Endothelial cell of hepatic sinusoid (primary cell): ENCODE results near the gene NKAPL.

ENCODE experiments used
- in situ Hi-C: cut with HindIII; loops from 2 replicates; pipeline ENCODE4 v1.10.0; 2017; ENCODE audit warnings: low sequenced_read_pairs

The NKAPL gene

DNA sequence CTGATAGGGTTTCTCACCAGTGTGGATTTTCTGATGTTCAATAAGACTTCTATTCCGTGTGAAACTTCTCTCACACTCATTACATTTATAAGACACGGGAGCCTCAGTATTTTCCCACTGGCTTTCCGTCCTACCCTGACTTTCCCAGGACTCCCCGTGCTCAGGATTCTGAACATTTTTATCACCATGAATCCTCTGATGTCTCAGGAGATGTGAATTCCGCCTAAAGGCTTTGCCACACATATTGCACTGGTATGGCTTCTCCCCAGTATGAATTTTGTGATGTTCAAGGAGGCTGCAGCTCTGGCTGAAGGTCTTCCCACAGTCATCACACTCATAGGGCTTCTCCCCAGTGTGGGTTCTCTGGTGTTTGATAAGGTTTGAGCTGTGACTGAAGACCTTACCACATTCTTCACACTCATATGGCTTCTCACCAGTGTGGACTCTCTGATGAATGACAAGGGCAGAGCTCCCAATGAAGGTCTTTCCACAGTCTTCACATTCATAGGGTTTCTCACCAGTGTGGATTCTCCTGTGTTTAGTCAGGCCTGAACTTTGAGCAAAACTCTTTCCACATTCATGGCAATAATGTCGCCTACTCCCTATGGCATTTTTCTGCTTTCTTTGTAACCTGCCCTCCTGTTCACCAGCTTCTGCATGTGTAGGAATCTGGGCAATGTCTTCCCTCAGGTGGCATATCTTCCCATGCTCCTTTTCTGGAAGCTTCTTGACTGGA lies 13.7 kb upstream of the NKAPL start:
- in situ Hi-C loops, result no loop called here

DNA sequence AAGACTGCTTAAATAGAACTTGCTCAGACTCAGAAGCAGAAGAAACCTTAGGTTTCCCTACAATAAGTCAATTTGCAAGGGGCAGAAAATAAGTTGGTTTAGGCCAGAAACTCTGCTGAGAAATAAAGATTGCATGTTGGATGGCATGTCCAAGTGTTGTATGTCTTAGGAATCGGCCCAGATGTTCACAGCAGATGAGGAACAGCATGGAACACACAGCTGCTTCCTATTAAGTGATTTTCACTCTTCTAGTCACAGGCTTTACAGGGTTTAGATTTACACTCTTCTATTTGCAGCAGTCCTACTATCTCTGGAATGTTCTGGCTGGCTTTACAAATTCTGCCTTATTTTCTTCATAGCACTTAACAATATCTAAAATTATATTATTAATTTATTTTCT lies 10.2 kb upstream of the NKAPL start:
- in situ Hi-C loops, result no loop called here

GRCh38 chr6:28250747-28251146 lies 8.3 kb upstream of the NKAPL start:
- in situ Hi-C loops, result loop anchor here (5.0 kb wide), 1 partner anchor 132 kb away; no protein-coding TSS in a partner anchor

- in situ Hi-C loops, result loop anchor here (5.0 kb wide), 1 partner anchor 131 kb away; no protein-coding TSS in a partner anchor
Measured at GRCh38 chr6:28251661-28252008, 7.5 kb upstream of the NKAPL start.

GRCh38 chr6:28252009-28252975 lies 6.8 kb upstream of the NKAPL start, which contains the start of gene ZKSCAN4:
ZKSCAN4 (minus strand) TSS chr6:28252269; CDS start chr6:28251980, 289 bp downstream.
- in situ Hi-C loops, result loop anchor here (5.0 kb wide), 1 partner anchor 130 kb away; no protein-coding TSS in a partner anchor

DNA sequence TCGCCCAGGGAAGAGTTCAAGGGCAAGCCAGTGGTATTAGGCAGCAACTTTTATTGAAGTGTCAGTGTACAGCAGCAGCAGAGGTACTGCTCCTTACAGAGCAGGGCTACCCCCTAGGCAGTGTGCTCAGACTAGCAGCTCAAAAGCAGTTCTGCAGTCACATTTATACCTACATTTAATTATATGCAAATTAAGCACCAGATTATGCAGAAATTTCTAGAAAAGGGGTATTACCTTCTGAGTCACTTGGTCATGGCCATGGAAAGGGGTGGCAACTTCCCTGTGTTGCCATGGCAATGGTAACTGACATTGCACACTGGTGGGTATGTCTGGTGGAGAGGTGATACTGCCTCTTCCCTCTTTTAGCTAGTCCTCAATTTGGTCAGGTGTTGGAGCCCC lies 5.0 kb upstream of the NKAPL start:
- in situ Hi-C loops, result loop anchor here (5.0 kb wide), 1 partner anchor 128 kb away; no protein-coding TSS in a partner anchor

GRCh38 chr6:28257042-28257441 lies 2.1 kb upstream of the NKAPL start:
- in situ Hi-C loops, result no loop called here

GRCh38 chr6:28263922-28264321 lies 4.8 kb downstream of the NKAPL start:
- in situ Hi-C loops, result no loop called here

DNA sequence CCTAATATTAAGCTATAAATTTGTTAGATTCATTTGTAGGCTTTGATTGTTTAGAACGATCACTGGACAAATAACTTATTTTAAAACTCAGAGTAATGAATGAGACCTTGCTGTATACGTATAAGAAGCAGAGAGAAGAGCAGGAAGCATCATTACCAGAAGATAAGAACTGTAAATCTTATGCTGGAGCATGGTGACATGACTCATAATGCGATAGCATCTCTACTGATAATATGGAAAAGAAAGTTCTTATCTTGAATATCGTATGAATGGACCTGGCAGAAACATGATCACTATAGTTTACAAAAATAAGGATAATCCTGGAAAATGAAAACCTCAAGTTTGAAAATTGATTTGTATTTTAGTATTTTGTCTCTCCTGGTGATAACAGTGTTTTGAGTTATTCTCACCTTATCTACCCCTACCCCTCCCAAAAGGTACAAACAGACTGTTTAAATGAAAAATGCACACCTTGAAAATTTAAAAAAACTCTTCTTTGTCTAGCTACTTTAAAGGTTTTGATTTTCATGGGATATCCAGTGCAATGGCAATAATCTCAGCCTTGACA lies 5.8 kb downstream of the NKAPL start:
- in situ Hi-C loops, result no loop called here

GRCh38 chr6:28266563-28266961 lies 7.5 kb downstream of the NKAPL start:
- in situ Hi-C loops, result no loop called here

- in situ Hi-C loops, result no loop called here
Measured at GRCh38 chr6:28266962-28267694, 8.0 kb downstream of the NKAPL start, which contains the start of gene ZSCAN26. ZSCAN26 (plus strand) TSS chr6:28267143; CDS start chr6:28271920, 4,777 bp downstream.

DNA sequence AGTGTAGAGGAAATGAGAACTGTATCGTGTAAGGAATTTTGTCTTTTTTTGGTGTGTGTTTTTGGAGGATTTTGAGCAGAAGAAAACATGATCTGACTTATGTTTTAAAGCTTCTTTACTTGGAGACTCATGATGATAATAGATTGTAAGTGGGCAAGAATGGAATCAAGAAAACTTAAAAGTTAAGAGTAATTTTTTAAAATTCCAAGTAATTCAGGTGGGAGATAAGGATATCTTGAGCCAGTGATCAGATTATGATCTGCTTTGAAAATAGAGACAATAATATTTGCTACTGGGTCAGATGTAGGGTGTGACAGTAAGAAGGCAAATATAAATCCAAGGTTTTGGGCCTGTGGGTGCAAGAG lies 8.6 kb downstream of the NKAPL start:
- in situ Hi-C loops, result no loop called here

- in situ Hi-C loops, result no loop called here
Measured at GRCh38 chr6:28269492-28269891, 10.4 kb downstream of the NKAPL start.

DNA sequence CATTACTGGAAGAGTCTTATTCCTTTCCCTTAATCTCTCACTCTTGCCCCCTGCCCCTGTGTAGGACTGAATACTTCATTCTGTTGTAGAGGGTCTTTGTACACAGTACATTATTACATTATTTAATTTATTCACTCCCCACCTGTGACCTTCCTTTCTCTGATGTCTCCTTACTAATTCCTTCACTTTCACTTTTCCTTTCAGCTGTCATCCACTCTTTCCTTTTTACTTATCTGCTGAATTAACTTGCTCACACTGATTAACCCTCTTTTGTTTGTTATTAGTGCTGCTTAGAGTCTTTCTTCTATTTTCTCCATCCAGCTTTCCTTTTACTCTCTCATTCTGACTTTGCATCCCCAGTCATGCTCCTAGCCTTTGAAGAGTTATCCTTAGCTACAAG lies 15.8 kb downstream of the NKAPL start:
- in situ Hi-C loops, result no loop called here

- in situ Hi-C loops, result no loop called here
Measured at GRCh38 chr6:28277746-28278145, 18.6 kb downstream of the NKAPL start.

- in situ Hi-C loops, result no loop called here
Measured at GRCh38 chr6:28280595-28281287, 21.6 kb downstream of the NKAPL start.

DNA sequence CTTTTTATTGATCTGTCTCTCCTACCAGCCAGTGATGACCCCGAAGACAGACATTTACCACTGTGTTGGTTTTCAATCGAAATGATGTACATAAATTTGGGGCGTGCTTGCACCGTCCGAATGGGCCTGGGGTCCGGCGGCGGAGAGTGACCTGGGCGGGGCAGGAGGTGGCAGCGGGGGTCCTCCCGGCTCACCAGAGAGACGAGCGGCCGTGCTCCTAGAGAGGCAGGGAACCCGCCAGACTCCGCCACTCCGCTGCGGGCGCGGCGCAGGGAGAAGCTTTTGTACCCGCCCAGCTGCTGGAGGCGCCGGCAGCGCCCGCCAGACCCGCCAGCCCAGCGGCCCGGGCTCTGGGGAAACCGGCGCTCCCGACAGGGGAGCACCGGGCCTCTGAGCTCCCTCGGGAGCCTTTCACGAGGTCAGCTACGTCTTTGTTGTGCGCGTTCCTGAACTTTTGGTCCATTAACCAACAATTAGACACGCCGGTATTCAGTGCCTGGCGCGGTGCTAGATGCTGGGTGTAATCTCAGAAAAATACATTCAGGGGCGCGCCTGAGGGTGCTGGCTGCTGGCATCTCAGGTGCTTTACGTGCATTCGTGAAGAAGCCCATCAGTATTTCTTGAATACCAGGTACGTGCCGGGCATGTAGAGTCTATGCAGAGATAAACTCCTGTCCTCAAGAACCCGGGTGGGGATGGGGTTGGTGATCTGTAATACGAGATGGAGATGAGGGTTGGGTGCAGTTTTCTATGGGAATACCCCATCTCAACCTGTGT lies 22.4 kb downstream of the NKAPL start, which contains the start of gene PGBD1:
Gene PGBD1 (plus strand): TSS at position 285 of the 777 bp plus-strand sequence. CDS start 2,242 bp downstream, outside the sequence.
- in situ Hi-C loops, result no loop called here

DNA sequence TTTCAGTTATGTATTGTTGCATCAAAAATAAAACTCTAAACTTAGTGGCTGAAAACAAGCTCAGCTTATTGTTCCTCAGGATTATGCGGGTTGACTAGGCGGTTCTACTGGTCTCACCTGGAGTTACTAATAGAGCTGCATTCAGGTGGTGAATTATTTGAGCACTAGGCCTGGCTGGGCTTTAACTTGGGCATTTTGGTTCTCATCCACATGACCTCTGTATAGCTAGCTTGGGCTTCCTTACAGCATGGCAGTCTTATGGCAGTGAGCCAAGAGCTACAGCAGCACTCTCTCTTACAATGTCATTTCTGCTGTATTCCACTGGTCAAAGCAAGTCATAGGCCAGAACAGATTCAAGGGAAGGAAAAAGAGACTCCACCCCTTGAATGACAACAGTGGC lies 23.8 kb downstream of the NKAPL start:
- in situ Hi-C loops, result no loop called here

DNA sequence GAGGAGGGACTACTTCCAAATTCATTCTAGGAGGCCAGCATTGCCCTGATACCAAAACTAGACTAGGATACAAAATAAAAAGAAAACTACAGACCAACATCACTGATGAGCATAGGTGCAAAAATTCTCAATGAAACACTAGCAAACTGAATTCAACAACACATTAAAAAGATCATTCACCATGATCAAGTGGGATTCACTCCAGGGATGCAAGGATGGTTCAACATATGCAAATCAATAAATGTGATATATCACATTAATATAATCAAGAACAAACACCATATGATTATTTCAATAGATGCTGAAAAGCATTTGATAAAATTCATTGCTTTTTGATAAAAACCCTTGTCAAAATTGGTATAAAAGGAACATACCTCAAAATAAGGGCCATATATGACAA lies 32.5 kb downstream of the NKAPL start:
- in situ Hi-C loops, result no loop called here
